HG03469 (cell line): ENCODE results near the gene DSCAM.
"Not testable (repeated sequence)": the region's sequence is repeated elsewhere in the genome, so short reads cannot be mapped to it uniquely, and the experiment has no call there.

Experiments
- ATAC-seq: cut with Tn5 transposase; IDR thresholded peaks from one replicate; pipeline ENCODE4 v1.9.1; 2021; ENCODE audit warnings: mild to moderate bottlenecking, moderate library complexity, moderate number of reproducible peaks; ENCODE audit not compliant: unreplicated experiment

DSCAM gene

DNA sequence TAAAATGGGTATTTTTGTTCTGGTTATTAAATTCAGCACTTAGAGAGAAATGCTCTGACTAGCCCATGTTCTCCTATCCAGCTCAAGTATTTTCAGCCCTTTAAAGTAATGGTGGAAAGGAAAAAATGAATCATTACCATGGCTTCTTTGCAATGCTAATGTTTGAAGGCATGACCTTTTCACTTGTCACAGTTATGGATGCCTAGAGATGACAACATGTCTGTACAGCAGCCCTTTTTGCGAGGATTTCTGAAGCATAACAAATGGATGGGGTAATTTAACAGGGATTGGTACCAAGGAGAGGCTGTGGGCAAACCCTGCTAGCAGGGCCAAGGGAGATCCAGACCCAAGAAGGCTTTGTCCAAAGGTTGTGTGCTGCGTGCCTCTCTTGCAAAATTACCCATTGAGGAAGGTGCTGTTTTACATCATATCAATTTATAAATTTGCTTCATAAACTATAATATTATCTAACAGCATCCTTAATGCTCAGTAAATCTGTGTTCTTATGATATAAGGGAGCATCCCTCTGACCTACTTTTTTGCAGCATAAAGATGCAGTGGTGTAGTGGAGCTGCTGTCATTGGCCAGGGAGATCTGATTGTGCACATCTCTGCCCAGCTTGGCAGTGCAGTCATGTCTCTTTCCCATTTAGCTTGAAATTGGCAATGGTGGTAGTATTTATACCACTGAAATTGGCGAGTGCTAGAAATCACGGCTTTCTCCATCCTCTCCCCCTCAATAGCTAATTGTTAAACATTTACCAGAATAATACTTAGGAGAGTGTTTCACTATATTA is 652.6 kb downstream of the DSCAM start:
- no peak for ATAC-seq

DNA sequence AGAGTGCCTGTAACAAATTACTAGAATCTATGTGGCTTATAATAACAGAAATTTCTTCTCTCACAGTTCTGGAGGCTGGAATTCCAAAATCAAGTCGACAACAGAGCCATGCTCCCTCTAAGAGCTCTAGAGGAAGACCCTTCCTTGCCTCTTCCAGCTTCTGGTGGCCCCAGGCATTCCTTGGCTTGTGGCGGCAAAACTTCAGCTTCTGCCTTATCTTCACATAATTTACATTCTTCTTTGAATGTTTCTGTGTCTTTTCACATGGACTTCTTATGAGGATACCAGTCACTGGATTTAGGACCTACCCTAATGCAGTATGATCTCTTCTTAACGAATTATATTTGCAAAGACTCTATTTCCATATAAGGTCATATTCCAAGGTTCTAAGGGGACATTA is 655.3 kb downstream of the DSCAM start:
- no peak for ATAC-seq

DNA sequence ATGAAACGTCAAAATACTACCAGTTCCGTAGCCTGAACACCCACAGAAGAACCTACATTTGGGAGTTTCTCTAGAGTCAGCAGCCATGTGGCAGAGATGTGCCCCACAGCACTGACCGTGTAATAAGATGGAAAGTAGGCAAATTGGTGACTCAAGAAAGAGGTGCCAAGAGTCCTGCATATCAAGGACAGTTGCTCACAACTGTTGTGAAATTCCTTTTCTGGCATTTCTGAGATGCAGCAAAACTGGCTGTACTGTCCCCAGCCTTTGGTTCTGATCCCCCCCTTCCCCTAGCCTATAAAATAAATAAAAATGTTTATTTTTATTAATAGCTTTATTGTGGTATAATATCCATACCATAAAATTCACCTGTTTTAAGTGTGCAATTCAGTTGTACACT is 655.8 kb downstream of the DSCAM start:
- ATAC-seq: no peak

DNA sequence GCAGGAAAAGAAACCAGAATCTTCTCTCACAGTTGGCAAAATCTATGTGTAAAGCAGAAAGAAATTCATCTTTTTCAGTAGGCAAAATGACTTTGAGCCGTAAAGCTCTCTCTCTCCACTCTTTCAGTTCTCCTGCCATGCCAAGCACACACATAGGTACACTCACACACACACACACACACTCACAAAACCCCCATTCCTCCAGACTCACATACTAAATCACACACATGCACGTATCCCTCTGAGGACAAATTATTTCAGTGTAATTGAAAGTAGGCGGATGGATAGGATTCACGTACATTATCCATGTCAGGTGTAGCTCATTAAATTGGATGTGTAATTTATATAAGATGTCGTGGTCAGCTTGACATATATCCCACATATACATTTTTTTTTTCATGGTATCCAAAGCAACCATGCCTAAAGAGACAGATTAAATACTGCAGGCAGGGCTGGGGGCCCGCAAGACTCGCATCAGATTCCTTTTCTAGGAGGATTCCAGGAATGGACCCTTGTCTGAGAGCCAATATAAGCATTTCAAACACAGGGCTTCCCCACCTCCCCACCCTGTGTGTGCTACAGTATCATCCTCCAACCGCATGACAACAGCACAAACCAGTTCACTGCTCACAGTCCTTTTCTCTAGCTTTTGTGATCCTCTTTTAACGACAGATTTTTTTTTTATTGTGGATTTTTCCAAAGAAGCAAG is 658.9 kb downstream of the DSCAM start:
- no peak for ATAC-seq

DNA sequence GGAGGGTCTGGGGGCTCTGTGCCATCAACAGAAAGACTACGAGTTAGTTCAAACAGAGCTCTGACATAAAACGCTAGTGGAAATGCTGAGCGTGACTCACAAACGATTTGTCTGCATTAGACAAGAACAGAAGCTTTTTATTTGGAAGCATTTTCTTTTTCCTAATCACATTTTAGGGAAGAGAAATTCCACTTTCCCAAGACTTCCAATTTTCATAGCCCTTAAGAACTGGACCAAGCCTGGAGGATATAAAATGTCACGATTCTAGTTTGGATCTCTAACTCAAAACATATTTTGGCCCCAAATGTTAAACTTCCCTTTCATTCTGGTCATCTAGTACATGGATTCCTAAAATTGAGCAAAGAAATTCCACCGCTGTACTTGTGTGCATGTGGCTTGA is 659.7 kb downstream of the DSCAM start:
- no peak for ATAC-seq

DNA sequence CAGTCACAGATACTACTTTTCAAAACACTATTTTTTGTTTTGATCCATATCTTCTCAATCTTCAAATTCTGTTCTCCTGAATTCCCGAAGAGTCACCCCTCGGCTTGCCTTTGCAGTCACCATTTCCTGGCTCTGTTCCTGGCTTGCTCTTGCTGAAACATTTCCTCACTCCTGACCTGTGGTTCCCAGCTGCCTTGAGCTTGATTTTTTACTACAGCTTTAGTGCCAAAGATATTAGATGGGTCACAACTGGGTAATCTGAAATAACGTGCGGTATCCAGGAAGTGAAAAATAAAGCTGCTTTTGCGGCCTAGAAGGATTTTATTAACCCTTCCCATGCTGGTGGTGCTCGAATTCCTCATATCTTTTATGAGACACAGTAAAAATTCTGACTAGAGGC is 660.9 kb downstream of the DSCAM start:
- ATAC-seq: no peak

DNA sequence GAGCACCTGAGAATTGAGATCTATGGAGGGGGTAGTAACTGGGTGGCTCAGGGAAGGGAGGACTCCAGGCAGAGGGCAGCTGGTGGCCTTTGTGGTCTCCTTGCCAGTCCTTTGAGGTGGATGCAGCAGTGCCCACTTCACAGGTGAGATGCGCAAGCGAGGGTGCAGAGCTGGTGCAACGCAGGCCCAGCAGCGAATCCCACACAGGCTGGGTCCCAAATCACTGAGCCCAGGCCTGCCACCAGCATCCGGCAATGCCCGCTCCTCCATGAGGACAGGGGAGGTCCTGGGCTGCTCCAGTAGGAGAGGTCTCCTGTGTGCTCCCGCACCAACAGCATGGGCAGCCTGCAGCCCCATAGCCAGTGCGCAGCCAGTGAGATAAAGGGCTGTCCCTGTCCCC is 661.8 kb downstream of the DSCAM start:
- ATAC-seq: no peak

DNA sequence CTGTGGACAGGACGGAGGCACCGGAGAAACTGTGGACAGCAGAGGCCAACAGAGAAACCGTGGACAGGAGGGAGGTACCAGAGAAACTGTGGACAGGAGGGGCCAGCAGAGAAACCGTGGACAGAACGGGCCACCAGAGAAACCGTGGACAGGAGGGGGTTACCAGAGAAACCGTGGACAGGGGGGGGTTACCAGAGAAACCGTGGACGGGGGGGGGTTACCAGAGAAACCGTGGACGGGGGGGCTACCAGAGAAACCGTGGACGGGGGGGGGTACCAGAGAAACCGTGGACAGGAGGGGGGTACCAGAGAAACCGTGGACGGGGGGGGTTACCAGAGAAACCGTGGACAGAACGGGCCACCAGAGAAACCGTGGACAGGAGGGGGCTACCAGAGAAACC is 664.5 kb downstream of the DSCAM start:
- ATAC-seq: not testable (repeated sequence)

DNA sequence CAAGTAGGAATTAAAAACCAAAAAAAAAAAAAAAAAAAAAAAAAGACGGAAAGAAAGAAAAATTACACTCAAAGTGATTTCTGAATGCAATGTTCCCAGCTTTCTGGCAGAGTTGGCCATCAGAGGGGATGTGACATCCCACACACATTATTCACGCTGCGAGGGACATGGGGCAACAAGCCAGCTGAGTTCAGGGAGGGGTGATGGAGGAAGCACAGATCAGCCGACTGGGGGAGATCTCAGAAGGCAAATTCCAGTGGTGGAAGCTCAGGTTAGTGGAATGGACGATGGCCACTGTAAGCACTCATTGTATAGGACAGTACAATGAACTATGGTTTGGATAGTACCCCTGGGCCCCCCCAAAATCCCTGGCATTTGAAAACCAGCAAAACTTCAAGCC is 667.8 kb downstream of the DSCAM start:
- no peak for ATAC-seq

DNA sequence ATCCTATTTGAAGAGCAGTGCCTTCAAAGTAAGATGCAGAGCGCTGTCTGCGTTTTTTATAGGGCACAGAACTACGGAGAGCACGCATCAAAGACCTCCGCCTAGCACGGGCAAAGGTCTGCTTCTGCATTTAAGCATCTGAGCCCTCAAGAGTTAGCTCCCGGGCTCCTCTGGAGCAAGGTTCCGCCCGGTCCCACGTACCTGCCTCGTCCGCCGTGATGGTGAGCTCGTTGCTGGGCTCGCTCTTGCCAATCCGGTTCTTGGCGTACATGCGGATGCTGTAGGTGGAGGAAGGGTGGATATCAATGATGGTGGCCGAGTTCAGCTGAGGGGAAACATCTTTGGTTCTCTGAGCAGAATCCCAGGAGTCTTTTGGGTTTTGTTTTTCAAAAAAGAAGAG is 668.2 kb downstream of the DSCAM start:
- ATAC-seq: no peak

DNA sequence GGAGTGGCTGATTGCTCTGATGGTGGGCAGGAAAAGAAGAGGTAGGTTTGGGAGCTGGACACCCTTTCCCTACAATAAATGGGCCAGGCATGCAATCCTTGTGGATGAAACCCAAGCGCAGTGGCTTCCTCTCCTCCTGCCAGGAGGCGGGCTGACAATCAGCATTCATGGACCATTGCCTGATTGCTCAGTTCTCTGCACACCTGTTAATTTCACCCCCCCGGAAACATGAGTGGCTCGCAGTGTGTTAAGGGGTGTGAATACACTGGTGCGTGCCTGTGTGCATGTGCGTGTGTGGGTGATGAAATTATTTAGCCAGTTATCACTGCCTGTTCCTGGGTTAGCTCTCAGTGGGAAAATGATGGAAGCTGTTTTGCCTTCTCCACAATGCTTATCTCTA is 669.0 kb downstream of the DSCAM start:
- ATAC-seq: no peak

DNA sequence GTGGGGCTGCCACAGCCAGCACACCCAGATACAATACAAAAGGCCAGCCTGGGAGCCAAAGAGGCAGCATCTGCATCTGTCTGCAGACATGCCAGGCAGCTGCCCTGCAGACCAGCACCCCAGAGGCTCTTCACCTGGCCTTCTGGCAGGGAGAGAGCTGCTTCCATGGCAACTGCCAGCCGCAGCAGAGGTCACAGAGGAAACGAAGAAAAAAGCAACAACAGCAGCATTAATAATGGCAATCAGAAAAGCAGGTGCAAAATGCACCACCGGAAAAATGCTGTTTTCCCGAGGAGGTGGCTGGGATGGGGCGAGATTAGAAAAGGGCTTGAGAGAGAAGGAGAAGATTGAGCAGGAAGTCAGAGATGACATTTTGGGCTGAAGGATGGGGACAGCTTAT is 670.2 kb downstream of the DSCAM start:
- no peak for ATAC-seq

DNA sequence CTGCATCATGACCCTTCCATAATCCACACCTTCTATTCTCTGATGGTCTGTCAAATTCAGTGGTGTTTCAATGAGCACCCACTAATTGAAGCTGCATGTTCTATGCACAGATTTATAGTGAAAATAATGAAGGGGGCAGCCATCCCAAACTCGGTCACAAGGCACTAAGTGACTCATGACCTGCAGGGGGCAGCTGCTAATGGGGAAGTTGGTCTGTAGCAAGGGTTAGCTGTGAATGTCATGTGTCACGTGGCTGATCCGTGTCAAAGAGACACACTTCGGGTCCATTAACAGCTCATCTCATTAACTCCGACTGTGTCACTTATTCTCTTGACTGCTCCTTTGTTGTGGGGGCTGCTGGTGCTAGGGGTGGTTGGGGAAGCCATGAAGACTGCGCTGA is 673.1 kb downstream of the DSCAM start:
- no peak for ATAC-seq

DNA sequence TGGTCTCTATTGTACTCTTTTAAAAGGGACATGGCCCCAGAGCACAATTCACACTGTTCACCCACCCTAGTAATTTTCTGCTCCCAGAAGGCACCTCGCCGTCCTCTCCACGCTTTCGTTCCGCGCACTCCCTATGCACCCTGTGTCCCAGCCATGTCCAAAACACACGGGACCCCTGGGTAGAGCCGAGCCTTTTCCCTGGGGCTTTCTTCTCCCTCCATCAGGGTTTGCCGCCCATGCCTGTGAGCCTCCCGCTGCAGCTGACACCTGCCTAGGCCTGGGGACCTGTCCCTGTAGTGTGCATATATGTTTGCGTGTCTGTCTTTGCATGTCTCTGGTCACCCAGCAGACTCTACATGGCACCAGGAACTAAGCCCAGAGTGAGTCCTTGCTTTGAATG is 677.0 kb downstream of the DSCAM start:
- no peak for ATAC-seq

DNA sequence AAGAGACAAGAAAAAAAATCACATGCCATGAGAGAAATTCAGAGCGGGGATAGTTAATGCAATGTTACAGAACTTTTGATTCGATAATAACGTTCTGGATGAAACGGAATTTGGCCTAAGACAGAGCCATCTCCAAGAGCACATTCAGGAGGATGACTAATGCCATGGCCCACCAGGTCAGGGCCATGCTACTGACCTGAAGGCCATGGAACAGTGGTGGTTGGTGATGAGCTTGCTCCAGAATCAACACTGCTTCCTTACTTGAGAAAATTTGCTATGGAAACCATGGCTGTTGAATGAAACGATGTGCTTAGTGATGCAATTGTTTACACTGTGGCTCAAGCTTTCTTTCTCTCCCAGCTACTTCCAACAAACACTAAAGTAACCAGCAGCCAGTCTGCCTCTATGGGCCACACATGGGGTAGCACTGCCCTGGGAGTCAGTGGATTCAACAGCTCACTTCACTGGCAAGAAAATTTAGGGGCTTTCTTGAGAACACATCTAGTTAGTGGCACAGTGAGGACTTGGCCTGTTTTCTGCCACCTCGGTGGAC is 680.6 kb downstream of the DSCAM start:
- no peak for ATAC-seq

DNA sequence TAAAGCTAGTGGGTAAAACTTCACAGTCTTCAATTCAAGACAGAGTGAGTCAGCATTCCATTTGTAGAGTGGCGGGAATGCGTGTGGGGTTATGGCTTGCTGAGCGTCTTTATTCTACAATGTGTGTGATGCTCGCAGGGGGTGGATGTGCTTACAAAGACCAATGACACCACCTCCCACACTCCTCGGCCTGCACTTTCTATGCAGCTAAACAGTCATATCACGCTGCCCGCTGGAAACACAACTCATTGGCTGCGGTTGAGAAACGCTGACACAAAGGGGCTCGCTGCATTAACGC is 681.2 kb downstream of the DSCAM start:
- no peak for ATAC-seq

DNA sequence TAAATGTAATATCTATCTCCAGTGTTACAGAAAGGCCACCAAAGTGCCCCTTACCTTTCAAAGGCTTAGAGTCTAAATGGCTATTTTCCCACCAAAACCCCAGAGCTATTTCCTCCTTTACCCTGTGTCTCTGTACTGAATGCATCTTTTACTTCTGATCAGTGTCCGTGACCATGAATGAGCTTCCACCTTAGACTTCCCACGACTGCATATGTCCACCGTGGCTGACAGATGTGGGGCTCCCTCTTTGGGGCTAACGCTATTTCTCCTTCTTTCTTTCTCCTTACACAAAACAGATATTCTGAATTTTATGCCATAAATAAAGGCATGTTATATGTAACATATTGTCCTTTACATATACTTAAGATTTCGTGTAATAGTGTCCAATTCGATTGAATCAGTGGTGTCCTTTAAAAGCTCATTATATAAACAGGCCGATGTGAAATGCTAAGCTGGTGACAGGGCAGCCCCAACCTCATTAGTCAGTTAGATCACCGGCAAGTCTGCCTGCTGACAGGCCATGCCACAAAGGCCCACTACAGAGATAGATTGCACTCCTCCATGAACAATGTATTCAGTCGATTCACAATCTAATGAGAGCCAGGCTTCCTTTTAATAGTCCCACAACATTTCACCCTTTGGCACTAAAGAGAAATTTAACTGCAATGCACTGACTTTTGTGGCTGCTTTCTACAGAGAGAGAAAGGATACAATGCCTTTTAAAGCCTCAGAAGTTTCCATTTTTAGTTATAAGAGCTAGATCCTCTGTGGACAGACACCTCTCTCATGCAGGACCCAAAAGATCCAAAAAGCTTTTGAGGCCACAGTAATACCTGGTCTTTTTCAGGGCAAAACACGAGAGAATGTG is 681.8 kb downstream of the DSCAM start:
- ATAC-seq: no peak

DNA sequence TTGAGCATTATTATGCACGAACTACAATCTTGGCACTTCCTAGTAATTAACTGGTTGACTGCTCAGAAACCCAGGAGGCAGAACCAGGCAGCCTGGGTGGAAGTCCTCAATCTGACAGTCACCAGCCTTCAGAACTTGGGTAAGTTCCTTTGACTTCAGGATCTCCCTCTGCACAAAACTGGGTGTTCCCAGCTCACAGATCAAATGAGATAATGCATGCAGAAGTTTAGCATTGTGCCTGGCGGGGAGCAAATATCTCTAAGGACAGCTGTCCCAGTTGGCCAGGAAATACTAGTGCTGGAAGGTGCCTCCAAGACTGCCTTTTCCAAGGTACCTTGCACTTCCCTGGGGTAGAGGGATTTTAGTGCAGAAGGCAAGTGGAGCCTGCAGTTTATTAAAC is 684.9 kb downstream of the DSCAM start:
- no peak for ATAC-seq

DNA sequence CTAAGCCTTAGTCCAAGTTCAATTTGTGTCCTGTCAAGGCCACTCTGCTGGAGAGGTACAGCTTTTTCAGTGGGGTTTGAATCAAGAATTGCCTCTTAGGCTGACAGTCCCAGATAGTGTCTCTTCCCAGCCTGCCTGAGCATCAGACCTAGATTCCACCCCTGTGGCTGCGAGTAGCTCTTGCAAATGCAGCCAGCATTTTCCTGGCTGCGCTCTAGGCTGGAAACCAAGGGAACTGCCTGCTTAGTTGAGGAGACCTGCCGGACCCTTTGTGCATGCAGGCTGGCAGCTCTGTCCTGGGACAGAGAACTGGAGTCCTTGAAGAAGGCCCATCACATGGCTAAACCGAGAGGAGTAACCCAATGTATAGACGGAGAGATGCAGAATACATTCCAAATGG is 686.0 kb downstream of the DSCAM start:
- no peak for ATAC-seq

DNA sequence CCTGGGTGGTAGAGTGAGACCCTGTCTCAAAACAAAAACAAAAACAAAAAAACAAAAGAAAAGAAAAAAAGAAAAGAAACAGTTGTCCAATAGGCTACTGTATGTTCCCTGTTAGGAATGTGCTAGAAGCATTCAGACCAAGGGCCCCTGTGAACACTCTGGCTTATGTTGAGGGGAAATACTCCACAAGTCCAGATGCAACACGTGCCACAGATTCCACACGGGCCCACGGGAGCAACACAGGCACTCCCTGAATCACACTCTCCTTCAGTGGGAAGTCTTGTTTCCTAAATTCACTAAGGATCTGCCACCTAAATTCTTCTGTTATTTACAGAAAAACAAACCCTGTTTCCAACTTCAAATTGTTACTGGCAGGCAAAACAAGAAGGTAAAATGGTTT is 688.6 kb downstream of the DSCAM start:
- no peak for ATAC-seq

DNA sequence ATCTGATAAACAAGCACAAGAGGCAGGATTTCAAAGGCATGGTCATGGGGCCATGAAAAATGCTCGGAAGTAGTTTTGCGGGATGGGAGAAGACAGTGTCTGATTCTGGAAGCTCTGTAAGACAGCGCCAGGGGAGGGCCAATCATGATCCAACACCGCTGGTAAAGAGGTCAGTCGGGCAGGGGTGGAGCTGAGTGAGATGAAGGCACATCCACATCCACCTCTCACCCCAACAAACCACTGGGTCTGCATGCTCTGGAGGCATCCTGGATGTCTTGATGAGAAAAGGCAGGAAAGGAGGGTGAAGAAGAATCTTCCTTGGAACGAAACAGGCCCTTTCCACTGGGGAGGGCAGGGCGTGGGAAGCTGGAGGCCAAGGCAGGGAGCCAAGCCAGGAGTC is 691.4 kb downstream of the DSCAM start:
- no peak for ATAC-seq

DNA sequence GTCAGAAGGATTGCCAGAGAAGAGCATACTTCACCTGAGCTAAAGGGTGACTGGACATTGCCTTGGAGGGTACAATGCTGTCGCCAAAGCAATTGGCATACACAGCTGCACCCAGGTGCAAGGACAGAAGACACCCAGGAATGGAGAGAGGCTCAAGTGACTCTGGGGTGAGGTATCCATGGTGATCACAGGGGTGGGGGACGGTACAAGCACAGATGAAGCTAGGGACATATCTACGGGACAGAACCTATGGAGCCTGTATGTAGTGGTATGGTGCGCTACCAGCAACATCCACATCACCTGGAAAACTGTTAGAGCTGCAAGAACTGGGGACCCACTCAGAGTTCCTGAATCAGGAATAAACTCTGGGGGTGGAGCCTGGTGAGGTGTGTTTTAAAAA is 693.6 kb downstream of the DSCAM start:
- no peak for ATAC-seq
